Esophagus muscularis mucosa (tissue), 3 donors: ENCODE data around the gene MYLK.
A peak's percentile ranks its signal among the peaks of the same experiment; 100 is the strongest.

Experiments
- CTCF ChIP-seq, 3 experiments: fragments of 200-600 bp in 2 of 3; fragments of 450-650 bp in 1 of 3; sonication (generic) in 2 of 3; IDR thresholded peaks; one replicate each; pipeline ENCODE4 v1.5.1; 2017 to 2019; ENCODE audit warnings: antibody characterized with exemption in 3 of 3, mild to moderate bottlenecking in 2 of 3, moderate library complexity in 1 of 3
- POLR2A ChIP-seq: fragments of 450-650 bp; IDR thresholded peaks from one replicate; pipeline ENCODE4 v1.6.1; 2017; ENCODE audit warnings: antibody characterized with exemption, moderate library complexity, mild to moderate bottlenecking, low read depth

DNA sequence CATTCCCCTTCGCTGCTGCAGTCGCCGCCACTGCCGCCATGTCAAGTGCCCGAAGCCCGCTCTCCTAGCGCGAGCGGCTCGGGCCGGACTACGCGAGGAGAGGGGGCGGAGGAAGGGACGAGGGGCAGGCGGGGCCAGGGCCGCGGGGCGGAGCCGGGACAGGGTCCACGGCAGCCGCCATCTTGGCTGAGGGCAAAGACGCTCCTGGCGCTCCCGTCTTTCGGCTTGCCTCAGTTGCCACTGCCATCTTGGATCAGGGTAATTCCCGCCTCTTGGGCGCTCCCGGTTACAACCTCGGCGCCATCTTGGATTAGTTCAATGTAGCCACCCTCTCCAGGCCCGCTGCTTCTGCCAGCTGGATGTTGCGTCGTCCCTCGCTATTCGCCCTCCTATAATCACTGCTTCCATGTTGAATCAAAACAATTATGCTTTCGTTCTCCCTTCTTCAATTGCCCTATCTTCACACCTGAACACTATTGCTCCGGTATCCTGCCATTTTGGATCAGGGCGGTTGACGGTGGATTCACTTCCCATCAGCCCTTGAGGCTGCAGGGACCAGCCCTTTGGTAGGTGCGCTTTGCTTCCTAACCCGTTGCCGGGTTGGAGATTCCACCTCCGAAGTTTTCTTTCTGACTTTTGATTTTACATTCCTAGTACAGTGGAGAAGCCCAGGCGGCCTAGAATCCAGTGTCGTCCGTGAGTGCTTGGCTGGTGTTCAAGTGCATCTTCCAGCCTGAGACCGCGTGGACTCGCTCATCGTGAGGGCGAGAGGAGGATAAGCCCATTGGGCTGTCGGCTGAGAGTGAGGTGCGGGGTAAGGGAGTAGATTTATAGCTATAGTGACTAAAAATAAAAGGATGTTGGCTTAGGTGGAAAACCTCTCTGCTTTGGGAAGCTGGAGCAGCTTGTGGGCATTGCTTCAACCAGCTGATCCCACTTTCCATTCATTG is 298.9 kb downstream of the MYLK start, which contains the start of gene HACD2:
- TF ChIP-seq CTCF (IDR thresholded peaks at IDR 0.05), result no peak
- TF ChIP-seq POLR2A, result peak; percentile 49
